Measurements from ENCODE around the gene GPR15LG.

GPR15LG gene

DNA sequence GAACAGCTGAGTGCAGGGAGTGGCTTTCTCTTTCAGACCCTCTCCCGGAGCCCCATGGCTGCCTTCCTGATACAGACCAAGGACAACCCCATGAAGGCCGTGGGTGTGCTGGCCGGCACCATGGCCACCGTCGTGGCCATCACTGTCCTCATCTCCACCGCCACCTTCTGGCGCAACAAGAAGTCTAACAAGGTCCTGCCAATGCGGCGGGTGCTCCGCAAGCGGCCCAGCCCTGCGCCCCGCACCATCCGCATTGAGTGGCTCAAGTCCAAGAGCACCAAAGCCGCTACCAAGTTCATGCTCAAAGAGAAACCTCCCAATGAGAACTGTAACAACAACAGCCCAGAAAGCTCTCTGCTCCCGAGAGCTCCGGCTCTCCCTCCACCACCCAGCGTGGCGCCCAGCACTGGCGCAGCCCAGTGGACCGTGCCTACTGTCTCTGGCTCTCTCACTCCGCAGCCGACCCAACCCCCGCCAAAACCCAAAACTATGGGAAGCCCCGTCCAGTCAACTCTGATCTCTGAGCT lies 40.5 kb downstream of the GPR15LG start:
- no peak for DNase-seq (ENCODE audit: low read depth in 2 of 3, low spot score in 1 of 3)

DNA sequence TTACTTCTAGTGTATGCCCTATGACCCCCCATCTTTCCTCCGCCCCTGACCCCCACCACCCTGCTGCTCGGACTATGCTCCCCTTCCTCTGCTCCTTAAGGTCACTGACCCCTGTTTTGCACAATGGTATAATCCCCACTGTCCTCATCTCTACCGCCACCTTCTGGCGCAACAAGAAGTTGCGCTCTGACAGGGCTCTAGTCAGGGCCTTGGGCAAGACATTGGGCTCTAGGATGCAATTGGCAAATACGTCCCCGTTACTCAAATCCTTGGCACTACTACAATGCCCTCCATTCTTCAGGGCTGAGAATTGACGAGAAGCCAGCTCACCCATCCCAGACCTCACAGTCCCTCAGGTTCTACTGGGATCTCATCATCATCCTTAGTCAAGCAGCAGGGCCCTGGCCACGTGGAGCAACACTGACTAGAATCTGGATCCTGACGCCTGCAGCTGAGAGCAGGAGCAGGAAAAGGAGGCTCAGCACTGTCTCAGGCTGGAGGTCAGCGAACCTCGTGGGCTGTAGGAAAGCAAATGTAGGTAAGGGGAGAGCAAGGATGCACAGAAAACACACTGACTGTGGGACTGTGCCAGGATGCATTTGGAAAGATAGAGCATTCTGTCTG lies 41.1 kb downstream of the GPR15LG start:
- peak; percentile 8 to 48 (median 26) for DNase-seq (ENCODE audit: low read depth in 2 of 3, low spot score in 1 of 3)

DNA sequence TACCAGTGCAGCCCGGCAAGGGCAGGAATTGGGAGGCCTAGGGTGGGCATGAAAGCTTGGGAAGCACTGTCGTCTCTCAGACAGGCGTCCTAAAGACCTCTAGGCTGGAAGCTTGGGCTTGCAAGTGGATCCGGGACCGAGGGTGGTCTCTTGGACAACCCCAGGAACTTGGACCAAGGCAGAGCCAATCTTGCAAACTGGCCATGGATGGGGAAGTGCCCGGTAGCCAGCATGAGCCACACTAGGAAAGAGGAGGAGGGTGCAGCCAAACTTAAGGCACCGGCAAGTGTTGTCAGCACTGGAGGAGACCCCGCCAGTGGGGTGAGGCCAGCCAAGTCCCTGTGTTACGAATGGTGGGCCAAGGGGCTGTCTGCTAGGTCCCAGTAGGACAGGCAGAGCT lies 43.2 kb downstream of the GPR15LG start:
- no peak for DNase-seq (ENCODE audit: low read depth in 2 of 3, low spot score in 1 of 3)

DNA sequence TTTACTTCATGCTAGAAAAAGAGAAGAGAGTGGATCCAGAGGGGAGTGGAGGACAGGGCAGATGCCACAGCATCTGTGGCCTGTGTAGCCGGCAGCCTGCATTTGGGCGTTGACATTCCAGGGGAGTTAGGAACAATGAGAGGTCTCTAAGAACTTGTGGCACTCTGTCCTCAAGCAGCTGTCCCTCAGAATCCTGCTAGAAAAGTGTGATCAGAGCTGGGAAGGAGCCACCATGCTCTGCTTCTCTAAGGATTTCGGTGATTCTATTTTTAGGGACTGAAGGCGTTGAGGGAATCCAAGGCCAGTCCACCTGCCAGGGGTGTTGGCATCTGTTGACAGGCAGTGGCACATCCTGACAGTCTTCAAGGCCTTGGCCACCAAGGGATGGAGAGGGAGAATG lies 44.1 kb downstream of the GPR15LG start:
- DNase-seq (ENCODE audit: low read depth in 2 of 3, low spot score in 1 of 3) = no peak

DNA sequence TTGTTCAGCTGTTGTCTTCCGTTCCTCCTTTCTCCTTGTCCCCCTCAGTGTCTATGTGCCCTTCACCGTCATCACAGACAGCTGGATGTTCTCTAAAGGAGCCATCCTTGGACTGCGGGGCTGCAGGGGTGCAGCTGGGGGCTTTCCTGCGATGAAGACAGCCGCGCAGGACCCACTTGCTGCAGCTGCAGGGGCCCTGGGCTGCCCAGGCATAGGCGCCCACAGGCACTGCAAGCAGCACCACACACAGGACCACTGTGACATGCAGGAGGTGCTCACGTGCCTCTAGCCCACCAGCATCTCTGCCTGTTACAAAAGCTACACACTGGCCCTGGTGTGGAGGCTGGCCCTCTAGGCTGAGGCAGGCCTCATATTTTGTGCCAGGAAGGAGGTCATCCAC lies 48.3 kb downstream of the GPR15LG start:
- DNase-seq (ENCODE audit: low read depth in 2 of 3, low spot score in 1 of 3) = no peak

DNA sequence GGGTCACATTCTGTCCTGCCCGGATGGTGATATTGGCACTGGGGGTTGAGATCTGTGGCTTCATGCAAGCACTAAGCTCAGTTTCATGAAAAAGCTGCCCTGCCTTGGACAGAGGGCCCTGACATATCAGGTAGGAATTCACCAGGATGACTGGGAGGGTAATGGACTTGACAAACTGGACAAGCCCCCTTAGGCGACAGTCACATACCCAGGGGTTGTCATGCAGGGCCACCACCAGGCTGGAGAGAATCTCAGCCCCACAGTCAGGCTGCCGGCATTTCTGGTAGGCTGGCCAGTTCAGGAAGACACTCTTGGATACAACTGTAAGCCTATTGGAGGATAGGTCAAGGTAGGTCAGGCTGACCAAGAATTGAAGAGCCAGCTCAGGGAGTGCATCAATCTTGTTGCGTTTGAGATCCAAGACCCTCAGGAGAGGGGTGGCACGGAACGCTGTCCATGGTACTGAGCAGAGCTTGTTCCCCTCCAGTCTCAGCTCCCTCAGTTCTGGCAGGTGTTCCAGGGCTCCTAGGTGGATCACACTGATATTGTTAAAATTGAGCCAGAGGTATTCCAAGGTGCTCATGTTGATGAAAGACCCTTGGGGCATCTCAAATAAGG lies 50.9 kb downstream of the GPR15LG start:
- no peak for DNase-seq (ENCODE audit: low read depth in 2 of 3, low spot score in 1 of 3)

DNA sequence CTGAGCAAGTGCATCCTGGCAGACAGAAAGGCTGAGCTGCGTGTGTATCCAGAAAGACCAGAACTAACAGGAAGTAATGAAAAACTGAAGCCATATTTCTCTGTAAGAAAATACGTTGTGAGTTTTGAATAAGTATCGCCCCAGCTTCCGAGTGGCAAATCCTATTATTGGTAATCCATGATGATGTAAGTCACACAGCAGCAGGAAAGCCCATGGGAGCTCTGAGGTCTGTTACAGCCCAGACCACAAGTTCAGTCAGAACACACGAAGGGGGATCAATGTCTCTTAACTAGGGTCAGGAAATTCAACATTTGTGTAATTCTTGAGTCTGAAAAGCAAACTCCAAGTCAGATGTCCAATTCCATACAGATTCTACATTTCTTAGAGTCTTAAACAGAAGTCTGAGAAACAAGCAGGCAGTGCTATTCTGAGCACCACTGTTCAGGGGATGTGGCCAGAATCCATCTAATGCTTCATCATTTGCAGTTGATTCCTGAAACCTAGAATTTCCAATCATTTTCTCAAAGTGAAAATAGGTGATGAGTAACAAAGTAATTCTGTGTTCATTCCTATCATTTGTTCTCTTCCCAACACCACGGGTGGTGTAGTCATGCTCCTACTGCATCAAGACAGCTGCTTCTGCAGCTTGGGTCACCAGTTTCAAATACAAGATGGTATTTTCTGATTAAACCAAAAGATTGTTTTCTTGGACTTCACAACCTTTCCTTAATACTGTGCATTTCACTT lies 52.0 kb downstream of the GPR15LG start, which contains the start of gene LRIT2:
Gene LRIT2 (minus strand): TSS at position 118 of the 747 bp plus-strand sequence. CDS start 24 bp downstream, at position 94.
- no peak for DNase-seq (ENCODE audit: low read depth in 2 of 3, low spot score in 1 of 3)

DNA sequence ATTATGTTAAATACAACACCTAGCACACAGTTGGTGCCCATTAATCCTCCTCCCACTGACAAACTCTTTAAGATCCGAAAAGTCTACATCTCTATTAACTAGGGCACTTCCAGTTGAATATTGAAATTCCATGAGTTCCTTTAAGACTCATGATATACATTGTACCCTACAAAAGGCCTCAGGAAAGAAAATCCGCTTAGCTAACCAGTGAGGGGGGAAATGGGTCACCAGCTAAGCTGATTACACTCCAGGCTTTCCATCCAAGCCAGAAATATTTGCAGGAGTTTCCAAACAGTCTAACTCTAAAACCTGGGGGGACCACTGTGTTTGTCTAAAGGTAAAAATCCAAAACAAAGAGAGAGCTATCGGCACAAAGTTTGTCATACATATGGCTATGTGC lies 53.0 kb downstream of the GPR15LG start:
- no peak for DNase-seq (ENCODE audit: low read depth in 2 of 3, low spot score in 1 of 3)

DNA sequence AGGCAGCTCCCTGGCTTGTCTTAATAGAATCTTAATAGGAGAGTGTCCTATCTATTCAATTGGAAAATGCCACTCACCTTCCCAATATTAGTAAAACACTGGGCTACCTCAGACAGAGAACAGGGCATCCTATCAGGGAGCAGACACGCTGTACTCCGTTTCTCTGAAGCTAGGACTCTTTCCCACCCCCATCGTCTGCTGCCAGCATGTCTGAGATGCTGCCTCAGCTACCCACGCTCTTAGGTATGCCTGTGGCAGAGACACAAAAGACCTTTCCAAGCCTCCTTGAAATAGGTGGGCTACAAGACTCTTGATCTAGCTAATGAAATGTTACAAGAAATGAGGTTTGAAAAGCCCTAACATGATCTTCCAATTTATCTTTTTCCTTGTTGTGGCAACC lies 54.2 kb downstream of the GPR15LG start:
- no peak for DNase-seq (ENCODE audit: low read depth in 2 of 3, low spot score in 1 of 3)

DNA sequence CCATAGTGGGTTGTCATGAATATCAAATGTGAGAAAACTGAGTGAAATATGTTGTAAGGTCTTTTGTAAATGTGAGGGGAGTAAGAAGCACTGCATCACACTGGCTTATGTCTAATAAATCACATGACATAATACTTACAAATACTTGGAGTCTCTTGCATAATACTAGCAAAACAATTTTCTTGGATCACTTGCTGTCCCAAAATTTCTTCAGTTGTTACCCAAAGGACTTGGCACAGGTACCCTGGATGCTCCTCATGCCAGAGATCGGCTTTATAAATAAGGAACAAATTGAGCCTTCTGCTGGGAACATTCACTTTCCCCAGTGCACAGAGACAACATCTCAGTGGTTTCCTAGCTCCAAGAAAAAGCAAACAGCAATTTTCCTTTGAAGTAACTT lies 56.8 kb downstream of the GPR15LG start:
- no peak for DNase-seq (ENCODE audit: low read depth in 2 of 3, low spot score in 1 of 3)

DNA sequence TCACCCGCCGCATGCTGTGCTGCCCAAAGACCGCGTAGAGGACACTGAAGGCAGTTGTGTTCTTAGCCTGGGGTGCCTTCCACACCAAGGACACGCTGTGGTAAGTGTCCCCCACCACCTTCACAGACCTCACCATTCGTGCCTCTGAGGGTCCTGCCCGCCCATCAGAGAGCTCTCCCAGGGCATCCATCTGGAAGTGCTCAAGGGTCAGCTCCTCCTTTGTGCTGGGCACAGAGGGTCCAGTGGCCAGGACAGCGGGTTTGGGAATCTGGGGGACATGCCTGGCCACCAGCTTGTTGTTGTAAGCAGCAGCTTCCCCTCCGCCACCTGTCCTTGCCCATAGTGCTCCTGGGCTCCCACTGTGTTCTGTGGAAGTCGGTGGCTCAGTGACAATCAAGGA lies 58.8 kb downstream of the GPR15LG start:
- no peak for DNase-seq (ENCODE audit: low read depth in 2 of 3, low spot score in 1 of 3)

DNA sequence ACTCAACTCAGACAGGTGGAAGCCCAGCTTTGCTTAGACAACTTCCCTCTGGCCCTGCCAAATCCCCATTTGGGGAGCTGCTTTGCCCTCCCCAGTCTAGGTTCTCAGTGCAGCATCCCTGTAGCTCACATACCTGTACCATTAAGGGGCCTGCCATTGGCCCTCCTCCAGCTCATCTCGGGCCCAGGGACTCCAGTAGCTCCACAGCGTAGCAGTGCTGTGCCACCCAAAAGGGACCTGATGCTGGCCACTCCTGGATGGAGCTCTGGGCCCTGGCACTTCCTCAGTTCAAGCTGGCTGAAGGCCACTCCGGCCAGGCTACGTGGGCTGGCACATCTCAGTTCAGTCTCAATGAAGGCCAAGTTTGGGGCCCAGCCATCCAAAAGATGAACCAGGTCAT lies 60.3 kb downstream of the GPR15LG start:
- DNase-seq (ENCODE audit: low read depth in 2 of 3, low spot score in 1 of 3) = no peak

DNA sequence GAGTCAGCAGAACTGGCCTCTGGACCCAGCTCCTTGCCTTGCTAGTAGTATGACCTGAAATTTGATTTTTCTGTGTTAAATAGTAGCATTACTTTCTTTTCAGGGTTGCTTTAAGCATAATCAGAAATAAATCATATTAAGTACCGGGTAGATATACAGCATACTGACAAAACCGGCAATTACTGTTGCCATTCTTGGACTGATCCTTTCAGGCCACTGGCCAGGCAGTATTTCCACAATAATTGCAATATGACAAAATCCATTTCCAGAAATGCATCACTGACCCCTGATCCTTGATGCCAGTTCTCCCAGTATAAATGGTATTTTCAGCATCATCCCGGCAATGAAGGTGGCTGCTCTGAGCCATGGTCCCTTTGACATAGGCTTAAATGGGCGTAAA lies 60.9 kb downstream of the GPR15LG start:
- DNase-seq (ENCODE audit: low read depth in 2 of 3, low spot score in 1 of 3) = no peak
